ENCODE data around the gene INTS7.

Gene INTS7

GRCh38 chr1:212021563-212021962, 13.8 kb downstream of the INTS7 start:
- DNase-seq (ENCODE audit: low read depth in 2 of 2) = no peak
- no peak overlapping the region for H3K4me3 ChIP-seq (replicated peaks in 1 of 2; ENCODE audit: low read depth in 2 of 2, low read length in 2 of 2)
- TF ChIP-seq, protein P1, sequence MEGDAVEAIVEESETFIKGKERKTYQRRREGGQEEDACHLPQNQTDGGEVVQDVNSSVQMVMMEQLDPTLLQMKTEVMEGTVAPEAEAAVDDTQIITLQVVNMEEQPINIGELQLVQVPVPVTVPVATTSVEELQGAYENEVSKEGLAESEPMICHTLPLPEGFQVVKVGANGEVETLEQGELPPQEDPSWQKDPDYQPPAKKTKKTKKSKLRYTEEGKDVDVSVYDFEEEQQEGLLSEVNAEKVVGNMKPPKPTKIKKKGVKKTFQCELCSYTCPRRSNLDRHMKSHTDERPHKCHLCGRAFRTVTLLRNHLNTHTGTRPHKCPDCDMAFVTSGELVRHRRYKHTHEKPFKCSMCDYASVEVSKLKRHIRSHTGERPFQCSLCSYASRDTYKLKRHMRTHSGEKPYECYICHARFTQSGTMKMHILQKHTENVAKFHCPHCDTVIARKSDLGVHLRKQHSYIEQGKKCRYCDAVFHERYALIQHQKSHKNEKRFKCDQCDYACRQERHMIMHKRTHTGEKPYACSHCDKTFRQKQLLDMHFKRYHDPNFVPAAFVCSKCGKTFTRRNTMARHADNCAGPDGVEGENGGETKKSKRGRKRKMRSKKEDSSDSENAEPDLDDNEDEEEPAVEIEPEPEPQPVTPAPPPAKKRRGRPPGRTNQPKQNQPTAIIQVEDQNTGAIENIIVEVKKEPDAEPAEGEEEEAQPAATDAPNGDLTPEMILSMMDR (IDR thresholded peaks at IDR 0.05; ENCODE audit: low read depth, low read length) = no peak

DNA sequence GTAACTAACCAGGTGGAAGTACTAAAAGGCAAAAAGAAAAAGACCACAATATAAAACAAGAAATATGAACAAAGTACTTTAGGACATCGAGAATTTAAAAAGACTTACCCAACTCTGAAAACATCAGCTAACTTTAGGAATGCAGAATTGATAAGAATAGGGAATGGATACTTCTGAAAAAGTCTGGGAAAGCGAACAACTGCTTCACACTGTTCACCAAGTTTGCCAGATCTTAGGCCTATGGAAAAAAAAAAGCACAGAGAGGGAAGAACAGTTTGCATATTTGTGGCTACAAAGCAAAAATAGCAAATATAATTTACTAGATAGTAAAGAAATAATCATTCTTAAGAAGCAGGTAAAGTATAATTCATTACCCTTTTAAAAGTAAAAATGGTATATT, 14.4 kb downstream of the INTS7 start:
- DNase-seq (ENCODE audit: low read depth in 2 of 2) = peak in 1 of 2 donors; percentile 15
- TF ChIP-seq, protein P1 (IDR thresholded peaks at IDR 0.05; ENCODE audit: low read depth, low read length) = no peak
- H3K4me3 ChIP-seq (replicated peaks in 1 of 2; ENCODE audit: low read depth in 2 of 2, low read length in 2 of 2) = no peak overlapping the region

DNA sequence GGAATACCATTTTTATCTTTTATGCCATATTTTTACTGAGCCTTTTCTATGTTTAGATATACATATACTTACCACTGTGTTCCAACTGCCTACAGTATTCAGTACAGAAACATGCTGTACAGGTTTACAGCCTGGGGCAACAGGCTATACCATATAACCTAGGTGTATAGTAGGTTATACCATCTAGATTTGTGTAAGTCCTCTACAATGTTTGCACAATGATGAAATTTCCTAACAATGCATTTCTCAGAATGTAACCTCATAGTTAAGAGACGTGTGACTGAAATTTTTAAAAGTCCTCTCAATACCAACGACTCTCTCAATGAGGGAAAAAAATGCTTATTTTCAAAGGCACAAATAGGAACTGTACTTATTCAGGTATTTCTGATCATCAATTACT, 21.7 kb downstream of the INTS7 start:
- H3K4me3 ChIP-seq (replicated peaks in 1 of 2; ENCODE audit: low read depth in 2 of 2, low read length in 2 of 2) = no peak overlapping the region
- DNase-seq (ENCODE audit: low read depth in 2 of 2) = no peak
- TF ChIP-seq, protein P1 (IDR thresholded peaks at IDR 0.05; ENCODE audit: low read depth, low read length) = no peak

GRCh38 chr1:212012034-212012740, 23.2 kb downstream of the INTS7 start:
- TF ChIP-seq, protein P1 (IDR thresholded peaks at IDR 0.05; ENCODE audit: low read depth, low read length) = peak; percentile 98
- H3K4me3 ChIP-seq (replicated peaks in 1 of 2; ENCODE audit: low read depth in 2 of 2, low read length in 2 of 2) = no peak overlapping the region
- peak; percentile 79 to 81 for DNase-seq (ENCODE audit: low read depth in 2 of 2)

DNA sequence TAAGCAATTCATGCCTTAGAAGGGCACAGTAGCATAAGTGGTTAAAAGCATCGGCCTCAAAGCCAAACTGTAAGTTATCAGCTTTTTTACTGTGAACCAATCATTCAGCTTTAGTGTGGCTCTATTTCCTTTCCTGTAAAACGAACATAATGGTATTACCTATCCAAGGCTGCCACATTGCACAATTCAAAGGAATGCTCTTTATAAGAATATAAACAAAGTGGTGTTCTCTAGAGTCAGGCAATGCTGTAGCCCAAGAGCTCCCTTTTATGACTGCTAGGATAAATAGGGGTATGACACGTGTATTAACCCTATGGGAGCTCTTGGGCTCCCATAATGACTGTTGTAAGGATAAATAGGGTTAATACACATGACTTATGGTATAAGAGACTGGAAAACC, 25.4 kb downstream of the INTS7 start:
- TF ChIP-seq, protein P1 (IDR thresholded peaks at IDR 0.05; ENCODE audit: low read depth, low read length) = no peak
- H3K4me3 ChIP-seq (replicated peaks in 1 of 2; ENCODE audit: low read depth in 2 of 2, low read length in 2 of 2) = no peak overlapping the region
- no peak for DNase-seq (ENCODE audit: low read depth in 2 of 2)

- TF ChIP-seq, protein P1 (IDR thresholded peaks at IDR 0.05; ENCODE audit: low read depth, low read length) = no peak
- DNase-seq (ENCODE audit: low read depth in 2 of 2) = no peak
- no peak overlapping the region for H3K4me3 ChIP-seq (replicated peaks in 1 of 2; ENCODE audit: low read depth in 2 of 2, low read length in 2 of 2)
Observed at GRCh38 chr1:212009561-212009960, 25.8 kb downstream of the INTS7 start.

DNA sequence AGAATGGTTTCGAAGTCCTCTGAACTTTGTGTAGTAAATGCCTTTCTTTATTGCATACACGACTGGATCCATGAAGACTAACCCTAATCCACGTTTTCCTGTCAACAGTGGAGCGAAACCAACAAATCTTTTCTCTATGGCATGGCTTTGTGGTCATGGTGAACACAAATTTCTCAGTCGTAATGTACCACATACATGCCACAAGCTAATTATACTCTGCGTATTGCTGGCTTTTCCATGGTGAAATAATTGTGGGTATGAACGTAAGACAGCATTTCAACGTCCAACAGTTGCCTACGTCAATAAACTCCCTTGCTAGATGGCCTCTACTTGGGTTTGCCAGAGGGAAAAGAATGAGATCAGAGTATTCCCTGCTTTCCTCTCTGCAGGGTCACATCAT, 27.5 kb downstream of the INTS7 start:
- TF ChIP-seq, protein P1 (IDR thresholded peaks at IDR 0.05; ENCODE audit: low read depth, low read length) = no peak
- H3K4me3 ChIP-seq (replicated peaks in 1 of 2; ENCODE audit: low read depth in 2 of 2, low read length in 2 of 2) = no peak overlapping the region
- DNase-seq (ENCODE audit: low read depth in 2 of 2) = no peak
